Measurements from ENCODE around the gene FOXK1.

Gene FOXK1

GRCh38 chr7:4694305-4694704 lies 12.2 kb downstream of the FOXK1 start:
- DNase-seq (ENCODE audit: low read depth in 3 of 3, low spot score in 1 of 3): no peak

GRCh38 chr7:4698707-4699275 lies 16.7 kb downstream of the FOXK1 start:
- no peak for DNase-seq (ENCODE audit: low read depth in 3 of 3, low spot score in 1 of 3)

- no peak for DNase-seq (ENCODE audit: low read depth in 3 of 3, low spot score in 1 of 3)
Measured at GRCh38 chr7:4699841-4700240, 17.7 kb downstream of the FOXK1 start.

GRCh38 chr7:4700577-4701235 lies 18.6 kb downstream of the FOXK1 start:
- DNase-seq (ENCODE audit: low read depth in 3 of 3, low spot score in 1 of 3): no peak

- no peak for DNase-seq (ENCODE audit: low read depth in 3 of 3, low spot score in 1 of 3)
Measured at GRCh38 chr7:4702961-4703512, 20.9 kb downstream of the FOXK1 start.

GRCh38 chr7:4703532-4703931 lies 21.4 kb downstream of the FOXK1 start:
- DNase-seq (ENCODE audit: low read depth in 3 of 3, low spot score in 1 of 3): no peak

GRCh38 chr7:4706384-4707216 lies 24.5 kb downstream of the FOXK1 start:
- DNase-seq (ENCODE audit: low read depth in 3 of 3, low spot score in 1 of 3): no peak

GRCh38 chr7:4707217-4707741 lies 25.2 kb downstream of the FOXK1 start:
- DNase-seq (ENCODE audit: low read depth in 3 of 3, low spot score in 1 of 3): no peak

GRCh38 chr7:4707980-4708411 lies 25.9 kb downstream of the FOXK1 start:
- DNase-seq (ENCODE audit: low read depth in 3 of 3, low spot score in 1 of 3): no peak

GRCh38 chr7:4709187-4709586 lies 27.1 kb downstream of the FOXK1 start:
- DNase-seq (ENCODE audit: low read depth in 3 of 3, low spot score in 1 of 3): no peak

- DNase-seq (ENCODE audit: low read depth in 3 of 3, low spot score in 1 of 3): no peak
Measured at GRCh38 chr7:4711093-4711492, 29.0 kb downstream of the FOXK1 start.

- no peak for DNase-seq (ENCODE audit: low read depth in 3 of 3, low spot score in 1 of 3)
Measured at GRCh38 chr7:4711634-4712033, 29.5 kb downstream of the FOXK1 start.

GRCh38 chr7:4712281-4713182 lies 30.4 kb downstream of the FOXK1 start:
- DNase-seq (ENCODE audit: low read depth in 3 of 3, low spot score in 1 of 3): no peak

- no peak for DNase-seq (ENCODE audit: low read depth in 3 of 3, low spot score in 1 of 3)
Measured at GRCh38 chr7:4713183-4713784, 31.2 kb downstream of the FOXK1 start.

- DNase-seq (ENCODE audit: low read depth in 3 of 3, low spot score in 1 of 3): no peak
Measured at GRCh38 chr7:4714161-4714700, 32.1 kb downstream of the FOXK1 start.

- no peak for DNase-seq (ENCODE audit: low read depth in 3 of 3, low spot score in 1 of 3)
Measured at GRCh38 chr7:4714767-4715409, 32.8 kb downstream of the FOXK1 start.

GRCh38 chr7:4715410-4715776 lies 33.3 kb downstream of the FOXK1 start:
- DNase-seq (ENCODE audit: low read depth in 3 of 3, low spot score in 1 of 3): no peak

- no peak for DNase-seq (ENCODE audit: low read depth in 3 of 3, low spot score in 1 of 3)
Measured at GRCh38 chr7:4716946-4717795, 35.1 kb downstream of the FOXK1 start.

GRCh38 chr7:4718075-4718474 lies 36.0 kb downstream of the FOXK1 start:
- DNase-seq (ENCODE audit: low read depth in 3 of 3, low spot score in 1 of 3): no peak
